Gastroesophageal sphincter (tissue), 3 donors: ENCODE results near the gene WFDC12.

Experiments used
- CTCF ChIP-seq, 4 experiments: fragments of 200-600 bp in 2 of 4; fragments of 450-650 bp in 2 of 4; sonication (generic) in 1 of 4; IDR thresholded peaks; one replicate each; pipeline ENCODE4 v1.5.1; 2017 to 2019; ENCODE audit warnings: antibody characterized with exemption in 4 of 4, mild to moderate bottlenecking in 2 of 4, moderate library complexity in 2 of 4
- EP300 ChIP-seq: sonication (generic); formaldehyde crosslinking; IDR thresholded peaks from one replicate; pipeline ENCODE4 v1.6.1; 2017; ENCODE audit warnings: antibody characterized with exemption, mild to moderate bottlenecking
- POLR2A ChIP-seq, 2 donors: fragments of 450-650 bp; IDR thresholded peaks; one replicate each; pipeline ENCODE4 v1.6.1; 2017; ENCODE audit warnings: antibody characterized with exemption in 2 of 2, mild to moderate bottlenecking in 2 of 2, moderate library complexity in 1 of 2
- POLR2AphosphoS5 ChIP-seq: sonication (generic); formaldehyde crosslinking; IDR thresholded peaks from one replicate; pipeline ENCODE4 v1.6.1; 2017; ENCODE audit warnings: antibody characterized with exemption

- no peak for TF ChIP-seq CTCF (IDR thresholded peaks at IDR 0.05)
- TF ChIP-seq EP300, result no peak
- no peak for TF ChIP-seq POLR2A (IDR thresholded peaks at IDR 0.05)
- TF ChIP-seq POLR2AphosphoS5, result no peak
Observed at GRCh38 chr20:45140836-45141235, 16.6 kb upstream of the WFDC12 start.
